Kidney (tissue), 14 donors: Measurements from ENCODE around the gene ARHGAP27. TPM values are rescaled to one million over a fixed set of nuclear protein-coding genes. Genes with fewer than 3 reads are reported as not detected.

Experiments
- DNase-seq, 5 donors: peaks; one replicate each; pipeline ENCODE4 v3.0.0-alpha.2; 2013 to 2020
- FAIRE-seq: peaks from 2 replicates; lab custom pipeline; 2012; peaks lifted over from hg19 to GRCh38; lab: Jason Lieb, UNC
- H3K27ac ChIP-seq, 2 donors: one replicate each; pipeline ENCODE4 v1.7.0; 2013; ENCODE audit warnings: low read depth in 2 of 2, low read length in 2 of 2, inconsistent platforms in 1 of 2
- H3K27me3 ChIP-seq: one replicate; pipeline ENCODE4 v1.7.1; 2013; ENCODE audit warnings: low read length, inconsistent platforms; ENCODE audit not compliant: control insufficient read depth, insufficient read depth
- H3K36me3 ChIP-seq, 3 donors: one replicate each; pipeline versions ENCODE4 v1.7.0 to v1.7.1; 2013; ENCODE audit warnings: low read length in 3 of 3, control low read depth in 1 of 3, inconsistent platforms in 1 of 3; ENCODE audit not compliant: insufficient read depth in 3 of 3, control insufficient read depth in 2 of 3
- H3K4me1 ChIP-seq, 3 donors: one replicate each; pipeline versions ENCODE4 v1.7.0 to v1.7.1; 2013; ENCODE audit warnings: low read length in 3 of 3, inconsistent platforms in 1 of 3, low read depth in 1 of 3; ENCODE audit not compliant: control insufficient read depth in 2 of 3, insufficient read depth in 2 of 3
- H3K4me3 ChIP-seq, 3 donors: one replicate each; pipeline versions ENCODE4 v1.7.0 to v1.8.1; 2013; ENCODE audit warnings: low read length in 3 of 3, control low read depth in 1 of 3, inconsistent platforms in 1 of 3
- H3K9ac ChIP-seq, 3 donors: one replicate each; pipeline versions ENCODE4 v1.7.0 to v1.7.1; 2013; ENCODE audit warnings: low read length in 3 of 3, control low read depth in 1 of 3, inconsistent platforms in 1 of 3
- H3K9me3 ChIP-seq, 3 donors: one replicate each; pipeline versions ENCODE4 v1.7.0 to v1.7.1; 2013; ENCODE audit warnings: low read length in 3 of 3, control low read depth in 1 of 3, inconsistent platforms in 1 of 3; ENCODE audit not compliant: control insufficient read depth in 2 of 3, insufficient read depth in 1 of 3
- CTCF ChIP-seq: IDR thresholded peaks from 3 replicates; pipeline ENCODE4 v1.5.1; 2012; ENCODE audit warnings: mild to moderate bottlenecking, moderate library complexity, borderline replicate concordance; ENCODE audit not compliant: insufficient read depth; ENCODE audit errors: extremely low read depth
- intact Hi-C: fragments of 100-400 bp; cut with DNase I; formaldehyde crosslinking; loops from one replicate; pipeline ENCODE4 v1.11.1; 2022
- polyA plus RNA-seq: library from polyadenylated mRNA; stranded (reverse); fragments of 350-450 nt; fragmentation: Illumina TruSeq; extraction: RNeasy Lipid Tissue Mini Kit (QIAGEN cat#74804); gene quantifications from one replicate; pipeline ENCODE4 v1.2.3, GENCODE V29; 2014; ENCODE audit warnings: low read depth, low replicate concordance; ENCODE audit not compliant: insufficient read depth
- total RNA-seq: library from RNA; stranded (reverse); fragmentation: NEBNext Ultra II Directional; extraction: Animal tissue kit (Norgen Biotek cat#: 25700); gene quantifications from one replicate; pipeline ENCODE4 v1.2.1, GENCODE V29; 2021
- donor health status: control.
- donor health status: control.
- donor health status: control.
- donor health status: control.
- donor health status: control.
- donor health status: DM: yes; HTN: yes; CAD: no.
- donor health status: Normal renal cell carcinoma (clear cell type).

ARHGAP27 gene
- total and polyA plus RNA-seq, 2 donors from 2014 or later, result 13.3 to 57.2 TPM

- Histone ChIP-seq H3K36me3 (peaks cover 0 to 8% (median 6%) of the 10 kb centered on the region in 3 donors), H3K4me3 (no peak overlapping the region)
- intact Hi-C loops, result no loop called here
These were observed 3.5 kb upstream of the ARHGAP27 start for GRCh38 chr17:45436161-45436560.

DNA sequence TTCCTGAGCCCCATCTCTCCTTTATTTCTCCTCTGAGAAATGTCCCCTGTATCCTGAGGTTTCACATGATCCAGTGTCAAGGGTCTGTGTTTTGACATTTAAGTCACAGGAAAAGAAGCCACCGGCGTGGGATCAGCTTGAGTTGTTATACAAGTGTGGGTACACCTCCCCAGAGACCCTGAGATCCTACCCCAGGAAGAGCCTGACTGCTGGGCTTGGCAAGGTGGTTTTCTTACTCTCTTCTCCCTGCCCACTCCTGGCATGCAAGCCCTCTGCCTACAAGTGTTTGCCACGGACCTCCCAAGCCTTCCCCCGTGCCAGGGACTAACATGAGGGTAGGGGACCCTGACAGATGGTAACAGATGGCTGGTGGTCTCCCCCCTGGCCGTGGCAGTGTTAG is 2.8 kb upstream of the ARHGAP27 start:
- Histone ChIP-seq H3K36me3 (peaks cover 0 to 8% (median 6%) of the 10 kb centered on the region in 3 donors), H3K27me3 (peaks cover 3% of the 10 kb centered on the region), H3K9ac (no peak overlapping the region), H3K9me3 (no peaks in the 10 kb centered on the region), H3K27ac (no peak overlapping the region), H3K4me3 (no peak overlapping the region), H3K4me1 (peaks cover 0 to 10% (median 0%) of the 10 kb centered on the region in 3 donors)
- DNase-seq (peak in 1 of 5 donors; percentile 39), FAIRE-seq (no peak)
- intact Hi-C loops, result no loop called here
- TF ChIP-seq CTCF, result no peak

More at GRCh38 chr17:45436161-45436560, 3.5 kb upstream of the ARHGAP27 start:
- DNase-seq (peak in 1 of 5 donors; percentile 63), FAIRE-seq (no peak)
- H3K9ac ChIP-seq, result no peak overlapping the region
- H3K27me3 ChIP-seq, result no peaks in the 10 kb centered on the region
- H3K9me3 ChIP-seq, result no peaks in the 10 kb centered on the region
- H3K4me1 ChIP-seq, result peaks cover 0 to 4% (median 0%) of the 10 kb centered on the region in 3 donors
- no peak overlapping the region for H3K27ac ChIP-seq
- no peak for TF ChIP-seq CTCF

DNA sequence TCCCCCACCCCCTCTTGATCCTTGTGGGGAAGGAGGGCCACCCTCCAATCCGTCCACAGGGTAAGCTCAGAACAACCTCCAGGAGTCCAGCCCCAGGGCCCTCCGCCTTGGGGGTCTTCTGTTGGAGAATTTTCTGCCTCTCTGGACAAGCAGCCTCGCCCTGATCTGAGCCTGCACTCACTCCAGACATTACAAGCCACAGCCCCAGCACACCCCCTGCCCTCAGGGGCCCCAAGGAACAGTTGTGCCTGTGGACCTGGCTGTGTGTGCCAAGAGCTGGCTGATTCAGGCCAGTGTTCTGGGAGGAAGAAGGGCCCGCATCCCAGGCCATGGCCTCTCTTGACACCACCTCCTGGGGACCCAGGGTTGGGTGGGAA is 477 bp upstream of the ARHGAP27 start:
- no peak for TF ChIP-seq CTCF
- H3K36me3 ChIP-seq, result peaks cover 0 to 4% (median 4%) of the 10 kb centered on the region in 3 donors
- DNase-seq, result peak in 1 of 5 donors; percentile 67
- no peak for FAIRE-seq
- H3K9me3 ChIP-seq, result no peaks in the 10 kb centered on the region
- peak overlapping the region in 1 of 2 donors; percentile 9 for H3K27ac ChIP-seq
- H3K9ac ChIP-seq, result no peak overlapping the region
- intact Hi-C loops, result no loop called here
- peaks cover 0 to 14% (median 5%) of the 10 kb centered on the region in 3 donors for H3K4me1 ChIP-seq
- H3K27me3 ChIP-seq, result peaks cover 13% of the 10 kb centered on the region
- H3K4me3 ChIP-seq, result no peak overlapping the region
